Activated T-cell treated with anti-CD3 and anti-CD28 coated beads, Interleukin-2, amount 50 U/mL, for 4 hours (primary cell): ENCODE measurements around the gene DFFA. TPM values are rescaled to one million over a fixed set of nuclear protein-coding genes. Genes with fewer than 3 reads are reported as not detected.

Experiments used
- ATAC-seq, 2 donors: fragments of 200-7000 bp; cut with Tn5 transposase; one replicate each; pipeline ENCODE4 v1.10.0; 2021
- DNase-seq: peaks from one replicate; pipeline ENCODE4 v3.0.0-alpha.2; 2020
- H3K27me3 Mint-ChIP-seq: one replicate; pipeline ENCODE4 v1.8.0; 2021; ENCODE audit warnings: low read depth, mixed read lengths
- H3K36me3 Mint-ChIP-seq: one replicate; pipeline ENCODE4 v1.8.0; 2022; ENCODE audit warnings: mixed read lengths; ENCODE audit not compliant: insufficient read depth
- H3K4me1 Mint-ChIP-seq: one replicate; pipeline ENCODE4 v1.8.0; 2021; ENCODE audit warnings: low read depth, mixed read lengths
- H3K4me3 Mint-ChIP-seq: one replicate; pipeline ENCODE4 v1.8.0; 2021; ENCODE audit warnings: mild to moderate bottlenecking, moderate library complexity, mixed read lengths
- H3K9me3 Mint-ChIP-seq: one replicate; pipeline ENCODE4 v1.8.0; 2021; ENCODE audit warnings: mixed read lengths
- total RNA-seq, 3 donors: library from RNA; stranded (reverse); gene quantifications; one replicate each; pipeline ENCODE4 v1.2.1, GENCODE V29; 2021

The DFFA gene, protein sequence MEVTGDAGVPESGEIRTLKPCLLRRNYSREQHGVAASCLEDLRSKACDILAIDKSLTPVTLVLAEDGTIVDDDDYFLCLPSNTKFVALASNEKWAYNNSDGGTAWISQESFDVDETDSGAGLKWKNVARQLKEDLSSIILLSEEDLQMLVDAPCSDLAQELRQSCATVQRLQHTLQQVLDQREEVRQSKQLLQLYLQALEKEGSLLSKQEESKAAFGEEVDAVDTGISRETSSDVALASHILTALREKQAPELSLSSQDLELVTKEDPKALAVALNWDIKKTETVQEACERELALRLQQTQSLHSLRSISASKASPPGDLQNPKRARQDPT
- 10 to 100 TPM; 62.9 to 81.5 (median 73.4) TPM for total RNA-seq

- ATAC-seq (peak; percentile 84 to 87), DNase-seq (peak; percentile 84)
- H3K4me1 Mint-ChIP-seq, result peaks cover 44% of the 10 kb centered on the region
- peaks cover 14% of the 10 kb centered on the region for H3K36me3 Mint-ChIP-seq
- H3K9me3 Mint-ChIP-seq, result no peaks in the 10 kb centered on the region
- H3K27me3 Mint-ChIP-seq, result no peaks in the 10 kb centered on the region
- peak within 1 kb of the TSS; percentile 96 for H3K4me3 Mint-ChIP-seq
These were observed at the start of gene DFFA for GRCh38 chr1:10472220-10473144. Gene DFFA (minus strand): TSS chr1:10472529. CDS start chr1:10472458, 71 bp downstream.

DNA sequence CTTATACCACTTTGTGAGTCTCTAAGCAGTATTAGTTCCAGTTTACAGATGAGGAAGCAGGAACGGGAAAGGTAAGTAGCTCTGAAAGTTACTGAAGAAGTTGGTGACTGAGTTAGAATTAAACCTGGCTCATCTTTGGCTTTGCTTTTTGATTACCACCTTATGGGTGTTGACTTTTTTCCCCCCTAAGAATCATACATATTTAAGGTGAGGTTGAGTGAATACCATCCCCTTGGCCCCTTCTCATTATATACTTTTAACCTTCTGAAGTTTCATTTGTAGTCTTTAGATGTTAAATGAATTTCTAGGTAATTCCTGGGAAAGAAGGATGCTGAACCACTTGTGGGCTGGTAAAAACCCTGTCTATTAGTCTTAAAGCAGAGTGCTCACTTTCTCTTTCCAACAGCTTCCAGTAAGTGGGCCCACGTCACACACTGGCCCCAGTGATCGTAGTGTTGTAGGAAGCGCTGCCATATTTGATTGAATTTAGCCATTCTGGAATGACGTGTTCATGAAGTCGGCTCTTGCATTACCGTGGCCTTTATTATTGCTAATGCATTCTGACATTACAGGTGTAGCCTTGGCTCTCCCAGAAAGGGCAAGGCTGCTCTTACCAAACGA lies 49.3 kb upstream of the DFFA start:
- H3K9me3 Mint-ChIP-seq, result no peaks in the 10 kb centered on the region
- H3K36me3 Mint-ChIP-seq, result peaks cover 29% of the 10 kb centered on the region
- H3K4me3 Mint-ChIP-seq, result no peak overlapping the region
- no peaks in the 10 kb centered on the region for H3K27me3 Mint-ChIP-seq
- DNase-seq (no peak), ATAC-seq (peak in 1 of 2 donors; percentile 51)
- peaks cover 51% of the 10 kb centered on the region for H3K4me1 Mint-ChIP-seq

DNA sequence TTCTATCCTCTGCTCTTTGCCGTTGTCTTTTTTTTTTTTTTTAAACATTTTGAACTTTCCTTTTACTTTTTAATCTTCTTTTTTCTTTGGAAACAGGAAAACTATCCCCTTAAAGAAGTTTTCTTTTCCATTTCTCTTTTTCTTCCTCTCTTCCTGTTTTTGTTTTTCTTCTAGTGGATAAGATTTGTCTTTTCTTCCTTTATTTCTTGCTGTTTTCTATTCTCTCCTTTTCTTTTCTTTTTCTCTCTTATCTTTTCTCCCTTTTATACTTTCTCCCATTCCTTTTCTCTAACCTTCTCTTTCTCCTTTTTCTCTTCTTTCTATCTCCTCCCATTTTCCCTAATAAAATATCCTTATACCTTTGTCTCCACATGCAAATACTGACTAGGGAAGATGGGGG lies 48.6 kb upstream of the DFFA start:
- Mint-ChIP-seq H3K27me3 (no peaks in the 10 kb centered on the region), H3K4me1 (peaks cover 57% of the 10 kb centered on the region), H3K9me3 (no peaks in the 10 kb centered on the region), H3K4me3 (no peak overlapping the region), H3K36me3 (peaks cover 29% of the 10 kb centered on the region)
- no peak for DNase-seq
- no peak for ATAC-seq

DNA sequence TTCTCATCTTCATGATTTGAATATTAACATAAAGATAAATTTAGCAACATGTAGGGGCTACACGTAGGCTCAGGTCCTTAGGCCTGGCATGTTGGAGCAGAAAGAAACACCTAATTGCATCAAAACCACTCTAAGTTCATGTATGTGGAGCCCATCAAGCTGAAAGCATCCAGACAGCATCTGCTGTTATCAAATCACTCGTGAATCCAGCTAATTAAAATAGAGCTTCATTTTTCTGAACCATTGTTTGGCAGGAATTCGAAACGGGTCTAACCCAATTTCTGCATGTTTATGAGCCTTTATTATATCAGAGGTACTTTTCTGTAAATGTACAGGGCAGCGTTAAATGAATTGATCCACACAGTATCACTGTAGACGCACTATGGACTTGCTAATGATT lies 48.2 kb upstream of the DFFA start:
- Mint-ChIP-seq H3K36me3 (peaks cover 29% of the 10 kb centered on the region), H3K4me1 (peaks cover 62% of the 10 kb centered on the region), H3K27me3 (no peaks in the 10 kb centered on the region), H3K4me3 (no peak overlapping the region), H3K9me3 (no peaks in the 10 kb centered on the region)
- ATAC-seq, result no peak
- no peak for DNase-seq

- H3K27me3 Mint-ChIP-seq, result no peaks in the 10 kb centered on the region
- no peaks in the 10 kb centered on the region for H3K9me3 Mint-ChIP-seq
- peaks cover 65% of the 10 kb centered on the region for H3K4me1 Mint-ChIP-seq
- DNase-seq (no peak), ATAC-seq (no peak)
- no peak overlapping the region for H3K4me3 Mint-ChIP-seq
- H3K36me3 Mint-ChIP-seq, result peaks cover 19% of the 10 kb centered on the region
These were observed 46.7 kb upstream of the DFFA start for GRCh38 chr1:10519016-10519417.

DNA sequence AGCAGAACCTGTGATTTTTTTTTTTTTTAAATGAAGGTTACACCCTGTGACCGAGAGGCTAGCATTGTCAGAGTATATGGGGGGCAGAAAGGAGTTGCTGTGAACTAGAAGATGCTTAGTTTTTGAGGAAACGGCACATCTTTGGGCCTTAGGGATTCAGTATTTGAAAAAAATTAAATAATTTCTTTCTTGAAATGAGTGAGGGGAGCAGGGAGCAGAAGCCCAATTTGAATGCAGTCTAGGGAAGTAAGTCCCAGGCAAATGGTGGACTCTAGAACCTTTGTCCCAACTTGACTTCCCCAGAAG lies 45.3 kb upstream of the DFFA start:
- DNase-seq (no peak), ATAC-seq (no peak)
- H3K9me3 Mint-ChIP-seq, result no peaks in the 10 kb centered on the region
- H3K27me3 Mint-ChIP-seq, result no peaks in the 10 kb centered on the region
- H3K36me3 Mint-ChIP-seq, result peaks cover 18% of the 10 kb centered on the region
- H3K4me1 Mint-ChIP-seq, result peaks cover 73% of the 10 kb centered on the region
- H3K4me3 Mint-ChIP-seq, result no peak overlapping the region

DNA sequence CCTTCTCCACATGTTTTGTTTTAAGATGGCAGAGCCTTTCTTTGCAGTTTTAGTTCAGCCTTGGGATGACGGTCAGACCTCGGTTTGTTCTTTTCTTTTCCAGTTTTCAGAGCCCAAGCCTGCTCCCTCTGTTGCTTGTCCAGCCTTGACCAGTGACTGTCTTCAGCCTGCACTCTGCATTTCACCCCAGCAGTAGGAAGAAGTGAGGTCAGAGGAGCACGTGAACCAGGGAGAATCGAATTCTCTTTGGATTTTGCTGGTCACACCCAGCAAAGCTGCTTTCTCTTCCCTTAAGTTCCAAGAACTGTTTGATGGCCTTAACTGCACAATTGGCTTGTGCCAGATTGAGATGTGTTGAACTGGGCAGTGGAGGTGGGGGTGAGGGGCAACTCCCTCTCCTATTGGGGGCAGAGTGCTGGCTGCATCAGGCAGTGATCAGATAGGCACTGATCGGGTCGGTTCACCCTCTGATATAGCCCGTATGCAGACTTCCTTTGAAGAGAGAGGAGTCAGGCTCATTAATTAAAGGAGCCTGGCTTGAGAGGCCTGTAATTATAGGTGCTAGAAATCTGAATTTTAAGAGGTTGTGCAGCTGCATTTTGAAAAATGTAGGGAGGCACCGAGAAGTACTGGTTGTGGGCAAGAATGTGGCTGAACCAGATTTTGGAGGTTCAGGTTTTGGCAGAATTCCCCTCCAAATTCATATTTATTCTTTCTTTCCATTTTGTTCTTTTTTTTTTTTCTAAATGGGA lies 44.8 kb upstream of the DFFA start:
- H3K4me1 Mint-ChIP-seq, result peaks cover 73% of the 10 kb centered on the region
- H3K4me3 Mint-ChIP-seq, result no peak overlapping the region
- H3K27me3 Mint-ChIP-seq, result no peaks in the 10 kb centered on the region
- ATAC-seq (no peak), DNase-seq (no peak)
- H3K36me3 Mint-ChIP-seq, result peaks cover 18% of the 10 kb centered on the region
- no peaks in the 10 kb centered on the region for H3K9me3 Mint-ChIP-seq

DNA sequence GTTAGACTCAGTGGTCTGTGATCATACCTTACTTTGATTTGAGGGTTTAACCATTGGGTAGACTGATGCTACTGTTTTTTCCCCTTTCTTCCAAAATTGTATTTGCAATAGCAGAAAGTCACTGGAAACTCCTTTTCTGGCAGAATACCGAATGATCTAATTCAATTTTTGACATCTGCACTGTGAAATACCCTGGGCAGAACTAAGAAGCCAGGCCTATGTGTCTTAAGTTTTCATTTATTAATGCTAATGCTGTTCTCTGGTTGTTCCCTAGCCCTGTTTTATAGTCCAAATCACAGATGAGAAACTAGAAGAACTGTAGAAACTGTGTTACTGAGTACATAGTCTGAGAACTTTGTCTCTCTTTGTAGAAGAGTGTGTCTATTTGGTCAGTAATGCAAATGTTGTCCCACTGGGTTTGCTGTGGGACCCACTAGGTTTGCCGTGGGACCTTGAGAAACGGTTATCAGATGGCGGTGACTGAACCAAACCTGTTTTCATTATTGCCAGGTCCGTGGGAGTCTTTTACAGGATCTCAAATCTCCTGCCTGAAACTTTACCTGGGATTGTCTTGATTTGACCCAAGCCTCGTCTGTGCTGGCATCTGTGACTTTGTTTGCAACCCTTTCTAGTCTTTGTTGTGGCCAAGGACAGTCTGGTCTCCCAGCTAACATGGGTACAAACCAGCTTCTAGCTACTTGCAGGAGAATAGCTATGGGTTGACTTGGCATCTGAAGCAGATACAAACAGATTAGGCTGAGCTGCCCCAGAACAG lies 43.8 kb upstream of the DFFA start:
- Mint-ChIP-seq H3K9me3 (no peaks in the 10 kb centered on the region), H3K27me3 (no peaks in the 10 kb centered on the region), H3K4me3 (no peak overlapping the region), H3K36me3 (peaks cover 13% of the 10 kb centered on the region), H3K4me1 (peaks cover 73% of the 10 kb centered on the region)
- ATAC-seq, result no peak
- no peak for DNase-seq

DNA sequence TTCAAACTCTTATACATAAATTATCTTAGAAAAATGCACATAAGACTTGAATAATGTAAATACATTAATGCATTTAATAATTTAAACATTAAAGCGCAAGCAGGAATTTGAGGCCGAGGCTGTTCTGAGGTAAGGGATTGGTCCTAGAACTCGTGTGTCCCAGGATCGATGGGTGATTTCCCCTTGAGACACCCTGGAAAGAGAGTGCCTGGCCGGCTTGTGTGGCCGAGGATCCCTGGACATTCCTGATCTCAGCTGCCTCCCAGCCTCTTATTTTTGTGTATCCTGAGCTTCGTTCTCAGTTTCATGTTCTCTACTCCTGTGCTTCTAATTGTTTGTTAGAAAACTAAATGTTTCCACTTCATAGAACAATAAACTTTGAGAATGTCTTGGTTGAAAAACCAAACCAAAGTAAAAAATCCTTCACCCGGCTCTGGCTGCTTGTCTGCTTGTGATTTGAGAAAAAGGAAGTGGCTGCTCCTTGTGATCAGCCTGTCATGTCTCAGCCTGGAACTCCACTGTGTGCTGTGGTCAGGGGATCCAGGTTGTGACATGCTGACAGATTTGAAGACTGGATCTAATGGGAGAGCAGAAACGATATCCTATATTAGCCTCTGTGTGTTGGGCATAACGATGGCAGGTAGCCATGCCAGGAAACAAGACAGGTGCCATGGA lies 43.1 kb upstream of the DFFA start:
- peaks cover 76% of the 10 kb centered on the region for H3K4me1 Mint-ChIP-seq
- peaks cover 10% of the 10 kb centered on the region for H3K36me3 Mint-ChIP-seq
- no peak for ATAC-seq
- DNase-seq, result no peak
- no peak overlapping the region for H3K4me3 Mint-ChIP-seq
- no peaks in the 10 kb centered on the region for H3K9me3 Mint-ChIP-seq
- no peaks in the 10 kb centered on the region for H3K27me3 Mint-ChIP-seq

DNA sequence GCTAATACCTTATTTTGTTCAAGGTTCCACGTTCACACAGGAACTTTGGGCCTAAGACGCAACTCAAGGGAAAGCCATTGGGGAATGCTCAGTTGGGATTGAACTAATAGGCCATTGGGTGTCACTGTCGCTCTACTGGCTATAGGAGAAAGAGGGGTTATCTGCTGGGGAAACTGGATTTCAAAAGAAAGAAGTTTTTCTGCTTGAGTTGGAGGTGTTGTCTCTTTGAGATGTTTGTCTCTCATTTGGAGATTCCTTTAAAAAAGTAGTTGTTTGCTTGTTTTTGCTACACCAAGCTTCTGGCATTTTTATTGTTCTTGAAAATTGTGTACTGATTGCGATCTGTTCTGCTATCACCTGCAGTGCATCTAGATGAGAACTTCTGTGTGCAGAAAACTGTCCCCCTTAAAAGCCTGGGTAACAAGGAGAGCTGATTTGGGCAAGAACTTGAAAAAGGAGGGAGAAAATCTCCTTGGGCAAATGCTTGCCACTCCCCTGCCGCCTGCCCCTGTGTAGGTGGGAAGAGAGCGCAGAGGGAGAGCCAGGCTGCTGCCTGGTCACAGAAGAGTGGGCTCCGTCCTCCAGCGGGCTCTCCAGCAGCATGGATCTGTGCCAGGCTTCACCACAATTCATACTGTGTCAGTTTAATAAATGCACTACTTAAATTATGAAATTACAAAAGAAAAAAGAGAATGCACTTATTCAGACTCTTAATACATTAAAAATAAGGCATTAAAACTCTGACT lies 42.3 kb upstream of the DFFA start:
- no peak overlapping the region for H3K4me3 Mint-ChIP-seq
- no peak for DNase-seq
- no peak for ATAC-seq

GRCh38 chr1:10513199-10513598 lies 40.9 kb upstream of the DFFA start:
- DNase-seq (no peak), ATAC-seq (no peak)
- Mint-ChIP-seq H3K9me3 (no peaks in the 10 kb centered on the region), H3K4me3 (no peak overlapping the region), H3K4me1 (peaks cover 88% of the 10 kb centered on the region), H3K27me3 (no peaks in the 10 kb centered on the region), H3K36me3 (peaks cover 3% of the 10 kb centered on the region)

More for the DNA sequence above, 42.3 kb upstream of the DFFA start:
- peaks cover 8% of the 10 kb centered on the region for H3K36me3 Mint-ChIP-seq
- peaks cover 84% of the 10 kb centered on the region for H3K4me1 Mint-ChIP-seq
- H3K9me3 Mint-ChIP-seq, result no peaks in the 10 kb centered on the region
- H3K27me3 Mint-ChIP-seq, result no peaks in the 10 kb centered on the region

DNA sequence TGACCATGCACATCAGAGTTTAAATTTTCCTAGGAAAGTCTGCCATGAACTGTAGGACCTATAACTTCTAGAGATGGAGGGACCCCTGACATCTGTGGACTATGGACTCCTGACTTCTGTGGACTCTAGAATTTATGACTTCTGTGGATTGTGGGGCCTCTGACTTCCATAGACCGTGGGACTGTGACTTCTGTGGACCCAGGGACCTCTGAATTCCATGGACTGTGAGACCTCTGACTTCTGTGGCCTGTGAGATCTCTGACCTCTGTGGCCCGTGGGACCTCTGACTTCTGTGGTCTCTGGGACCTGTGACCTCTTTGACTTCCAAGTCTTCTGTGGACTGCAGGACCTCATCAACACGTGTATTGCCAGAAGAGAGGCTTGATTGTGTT lies 39.2 kb upstream of the DFFA start:
- peaks cover 81% of the 10 kb centered on the region for H3K4me1 Mint-ChIP-seq
- no peaks in the 10 kb centered on the region for H3K36me3 Mint-ChIP-seq
- DNase-seq, result no peak
- H3K4me3 Mint-ChIP-seq, result peak overlapping the region; percentile 37
- H3K27me3 Mint-ChIP-seq, result no peaks in the 10 kb centered on the region
- ATAC-seq, result no peak
- no peaks in the 10 kb centered on the region for H3K9me3 Mint-ChIP-seq
